OCI-LY1 (cell line): Measurements from ENCODE around the gene NFIA.

Source experiments
- H2AFZ ChIP-seq: fragments of 200-600 bp; sonication (generic), shearing (Covaris generic); 2 replicates; pipeline ENCODE4 v1.6.0; 2014; ENCODE audit warnings: antibody characterized with exemption, mild to moderate bottlenecking, low read length
- H3F3A ChIP-seq: fragments of 200-600 bp; sonication (generic), shearing (Covaris generic); 2 replicates; pipeline ENCODE4 v1.6.0; 2014; ENCODE audit warnings: mild to moderate bottlenecking, antibody characterized with exemption, low read length, moderate library complexity; ENCODE audit not compliant: insufficient read depth
- H3K27ac ChIP-seq: fragments of 200-600 bp; sonication (generic); 2 replicates; pipeline ENCODE4 v1.5.1; 2014; ENCODE audit warnings: low read length, mixed run types, mild to moderate bottlenecking, low read depth; ENCODE audit not compliant: poor library complexity, severe bottlenecking
- H3K27me3 ChIP-seq: fragments of 200-600 bp; sonication (generic); 2 replicates; pipeline ENCODE4 v1.6.0; 2014; ENCODE audit warnings: antibody characterized with exemption, mild to moderate bottlenecking, low read length, moderate library complexity; ENCODE audit not compliant: insufficient read depth
- H3K36me3 ChIP-seq: fragments of 200-600 bp; sonication (generic); 2 replicates; pipeline ENCODE4 v1.6.1; 2014; ENCODE audit warnings: mild to moderate bottlenecking, antibody characterized with exemption, low read length, moderate library complexity, mixed read lengths; ENCODE audit not compliant: insufficient read depth
- H3K4me1 ChIP-seq: fragments of 200-600 bp; sonication (generic); 2 replicates; pipeline ENCODE4 v1.5.1; 2014; ENCODE audit warnings: mild to moderate bottlenecking, low read length, moderate library complexity; ENCODE audit not compliant: insufficient read depth, severe bottlenecking
- H3K4me2 ChIP-seq: fragments of 200-600 bp; sonication (generic), shearing (Covaris generic); 2 replicates; pipeline ENCODE4 v1.6.1; 2014; ENCODE audit warnings: low read length
- H3K4me3 ChIP-seq: fragments of 200-600 bp; sonication (generic); 2 replicates; pipeline ENCODE4 v1.5.1; 2014; ENCODE audit warnings: low read length, low read depth, mild to moderate bottlenecking, mixed read lengths; ENCODE audit not compliant: poor library complexity, severe bottlenecking
- H3K79me2 ChIP-seq: fragments of 200-600 bp; shearing (Covaris generic); 2 replicates; pipeline ENCODE4 v1.6.1; 2016; ENCODE audit warnings: mixed run types, low read length, mixed read lengths; ENCODE audit not compliant: insufficient read depth
- H3K9ac ChIP-seq: fragments of 200-600 bp; sonication (generic), shearing (Covaris generic); 2 replicates; pipeline ENCODE4 v1.6.1; 2014; ENCODE audit warnings: mild to moderate bottlenecking, low read length, mixed read lengths
- H3K9me2 ChIP-seq: fragments of 200-600 bp; sonication (generic), shearing (Covaris generic); 2 replicates; pipeline ENCODE4 v1.6.1; 2014; ENCODE audit warnings: low read depth, mild to moderate bottlenecking, low read length, mixed read lengths
- H3K9me3 ChIP-seq: fragments of 200-600 bp; shearing (Covaris generic); 2 replicates; pipeline ENCODE4 v1.6.1; 2014; ENCODE audit warnings: low read length, mixed read lengths
- H4K20me1 ChIP-seq: fragments of 200-600 bp; sonication (generic), shearing (Covaris generic); 2 replicates; pipeline ENCODE4 v1.6.0; 2016; ENCODE audit warnings: mild to moderate bottlenecking, low read length; ENCODE audit not compliant: insufficient read depth
- CTCF ChIP-seq: fragments of 200-600 bp; sonication (generic), shearing (Covaris generic); IDR thresholded peaks from 2 replicates; pipeline ENCODE4 v1.5.1; 2017; ENCODE audit warnings: mild to moderate bottlenecking, antibody characterized with exemption, low read length, moderate library complexity, mixed read lengths
- EZH2 ChIP-seq: fragments of 200-600 bp; sonication (generic), shearing (Covaris generic); IDR thresholded peaks from 2 replicates; pipeline ENCODE4 v1.8.0; 2017; ENCODE audit warnings: borderline replicate concordance, mixed run types, mild to moderate bottlenecking, antibody characterized with exemption, low read length, moderate library complexity, mixed read lengths

The NFIA gene

GRCh38 chr1:61149010-61149860 is 66.9 kb downstream of the NFIA start:
- Histone ChIP-seq H3K79me2 (0 out of 2 replicates have a peak, but pooled peaks cover 5% of the 10 kb centered on the region), H3K27ac (no peak overlapping the region)

GRCh38 chr1:61151565-61151964 is 69.2 kb downstream of the NFIA start:
- Histone ChIP-seq H3K4me3 (no peak overlapping the region), H3K4me2 (no peak overlapping the region), H3K4me1 (peaks cover 6% of the 10 kb centered on the region), H3K27me3 (no peaks in the 10 kb centered on the region), H3K9me3 (no peaks in the 10 kb centered on the region), H3K27ac (no peak overlapping the region), H3F3A (no peaks in the 10 kb centered on the region), H2AFZ (no peak overlapping the region), H3K9ac (no peak overlapping the region), H3K9me2 (no peaks in the 10 kb centered on the region), H4K20me1 (no peaks in the 10 kb centered on the region), H3K36me3 (no peaks in the 10 kb centered on the region), H3K79me2 (0 out of 2 replicates have a peak, but pooled peaks cover 5% of the 10 kb centered on the region)
- TF ChIP-seq CTCF, result no peak
- no peak for TF ChIP-seq EZH2

More at GRCh38 chr1:61149010-61149860, 66.9 kb downstream of the NFIA start:
- Histone ChIP-seq H3K4me3 (no peak overlapping the region), H3K4me1 (peaks cover 4% of the 10 kb centered on the region), H3F3A (no peaks in the 10 kb centered on the region), H3K9ac (no peak overlapping the region), H3K36me3 (0 out of 2 replicates have a peak, but pooled peaks cover 4% of the 10 kb centered on the region), H4K20me1 (no peaks in the 10 kb centered on the region), H3K9me2 (no peaks in the 10 kb centered on the region), H3K27me3 (no peaks in the 10 kb centered on the region), H3K9me3 (no peaks in the 10 kb centered on the region), H2AFZ (no peak overlapping the region), H3K4me2 (no peak overlapping the region)
- TF ChIP-seq CTCF (no peak), EZH2 (no peak)

GRCh38 chr1:61152066-61152465 is 69.7 kb downstream of the NFIA start:
- Histone ChIP-seq H3K4me1 (peaks cover 11% of the 10 kb centered on the region), H3F3A (no peaks in the 10 kb centered on the region), H4K20me1 (no peaks in the 10 kb centered on the region), H3K9me3 (no peaks in the 10 kb centered on the region), H3K4me3 (no peak overlapping the region), H2AFZ (no peak overlapping the region), H3K4me2 (no peak overlapping the region), H3K27ac (no peak overlapping the region), H3K79me2 (0 out of 2 replicates have a peak, but pooled peaks cover 5% of the 10 kb centered on the region), H3K36me3 (no peaks in the 10 kb centered on the region), H3K27me3 (no peaks in the 10 kb centered on the region), H3K9ac (no peak overlapping the region), H3K9me2 (no peaks in the 10 kb centered on the region)
- TF ChIP-seq CTCF (no peak), EZH2 (no peak)
